Type B pancreatic cell (in vitro differentiated cells): ENCODE results near the gene CNTN4. TPM values are rescaled to one million over a fixed set of nuclear protein-coding genes. Genes with fewer than 3 reads are reported as not detected.

Experiments used
- DNase-seq: peaks from one replicate; pipeline ENCODE4 v3.0.0; 2021; ENCODE audit warnings: mixed read lengths; ENCODE audit not compliant: unreplicated experiment; ENCODE audit errors: extremely low spot score
- H3K27ac Mint-ChIP-seq: 2 replicates; pipeline ENCODE4 v1.8.0; 2021; ENCODE audit warnings: mild to moderate bottlenecking, mixed read lengths
- H3K27me3 Mint-ChIP-seq: 2 replicates; pipeline ENCODE4 v1.8.0; 2021; ENCODE audit warnings: mixed read lengths
- H3K36me3 Mint-ChIP-seq: 2 replicates; pipeline ENCODE4 v1.8.0; 2021; ENCODE audit warnings: mixed read lengths
- H3K4me1 Mint-ChIP-seq: one replicate; pipeline ENCODE4 v1.8.0; 2021; ENCODE audit warnings: mixed read lengths; ENCODE audit not compliant: unreplicated experiment
- H3K4me3 Mint-ChIP-seq: 2 replicates; pipeline ENCODE4 v1.8.0; 2021; ENCODE audit warnings: mild to moderate bottlenecking, mixed read lengths
- H3K9me3 Mint-ChIP-seq: 2 replicates; pipeline ENCODE4 v1.8.0; 2021; ENCODE audit warnings: mixed read lengths
- CTCF ChIP-seq: fragments of 200-600 bp; sonication (generic); conservative IDR thresholded peaks from 2 replicates; pipeline ENCODE4 v1.5.0; 2021; ENCODE audit warnings: antibody characterized with exemption, mild to moderate bottlenecking
- total RNA-seq: library from RNA; stranded (reverse); gene quantifications from 2 replicates; pipeline ENCODE4 v1.2.1, GENCODE V29; 2021; ENCODE audit warnings: low replicate concordance

The CNTN4 gene
- total RNA-seq, 1 donor from 2014 or later, result 29.7 TPM

DNA sequence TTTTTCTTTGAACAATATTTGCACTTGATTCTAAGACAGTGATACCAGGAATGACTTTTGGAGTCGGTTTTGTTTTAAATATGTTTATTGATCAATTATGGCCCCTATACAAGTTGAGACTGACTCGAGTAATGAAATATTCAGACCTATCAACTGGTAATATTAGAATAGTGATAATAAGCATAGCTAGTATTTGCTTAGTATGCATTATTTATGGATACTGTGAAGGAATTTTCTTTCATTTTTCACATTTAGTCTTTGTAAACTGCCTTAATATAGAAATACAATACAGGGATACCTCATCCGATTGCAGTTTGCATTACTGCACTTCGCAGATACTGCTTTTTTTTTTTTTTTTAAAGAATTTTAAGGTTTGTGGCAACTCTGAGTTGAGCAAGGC lies 107.9 kb downstream of the CNTN4 start:
- Mint-ChIP-seq H3K36me3 (no peaks in the 10 kb centered on the region), H3K27me3 (no peaks in the 10 kb centered on the region), H3K9me3 (no peaks in the 10 kb centered on the region), H3K4me3 (no peak overlapping the region), H3K27ac (no peak overlapping the region), H3K4me1 (no peaks in the 10 kb centered on the region)
- DNase-seq, result no peak
- TF ChIP-seq CTCF, result no peak

- Mint-ChIP-seq H3K27ac (no peak overlapping the region), H3K4me1 (no peaks in the 10 kb centered on the region), H3K36me3 (no peaks in the 10 kb centered on the region), H3K27me3 (no peaks in the 10 kb centered on the region), H3K9me3 (no peaks in the 10 kb centered on the region), H3K4me3 (no peak overlapping the region)
- TF ChIP-seq CTCF, result no peak
- no peak for DNase-seq
Measured at GRCh38 chr3:2211568-2211967, 112.9 kb downstream of the CNTN4 start.

DNA sequence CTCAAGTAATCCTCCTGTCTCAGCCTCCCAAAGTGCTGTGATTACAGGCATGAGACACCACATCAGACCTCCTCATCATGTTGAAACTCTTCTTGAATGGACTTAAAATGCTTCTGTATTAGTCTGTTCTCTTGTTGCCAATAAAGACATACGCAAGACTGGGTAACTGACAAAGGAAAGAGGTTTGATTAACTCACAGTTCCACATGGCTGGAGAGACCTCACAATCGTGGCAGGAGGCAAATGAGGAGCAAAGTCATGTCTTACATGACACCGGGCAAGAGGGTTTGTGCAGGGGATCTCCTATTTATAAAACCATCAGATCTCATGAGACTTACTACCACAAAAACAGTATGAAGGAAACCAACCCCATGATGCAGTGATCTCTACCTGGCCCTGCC lies 113.5 kb downstream of the CNTN4 start:
- Mint-ChIP-seq H3K27me3 (no peaks in the 10 kb centered on the region), H3K36me3 (no peaks in the 10 kb centered on the region), H3K9me3 (no peaks in the 10 kb centered on the region), H3K4me1 (no peaks in the 10 kb centered on the region), H3K27ac (no peak overlapping the region), H3K4me3 (no peak overlapping the region)
- DNase-seq, result no peak
- no peak for TF ChIP-seq CTCF

GRCh38 chr3:2218375-2218774 lies 119.7 kb downstream of the CNTN4 start:
- no peaks in the 10 kb centered on the region for H3K36me3 Mint-ChIP-seq
- no peak overlapping the region for H3K4me3 Mint-ChIP-seq
- DNase-seq, result no peak
- no peaks in the 10 kb centered on the region for H3K4me1 Mint-ChIP-seq
- TF ChIP-seq CTCF, result no peak
- H3K9me3 Mint-ChIP-seq, result no peaks in the 10 kb centered on the region
- H3K27me3 Mint-ChIP-seq, result no peaks in the 10 kb centered on the region
- H3K27ac Mint-ChIP-seq, result no peak overlapping the region

DNA sequence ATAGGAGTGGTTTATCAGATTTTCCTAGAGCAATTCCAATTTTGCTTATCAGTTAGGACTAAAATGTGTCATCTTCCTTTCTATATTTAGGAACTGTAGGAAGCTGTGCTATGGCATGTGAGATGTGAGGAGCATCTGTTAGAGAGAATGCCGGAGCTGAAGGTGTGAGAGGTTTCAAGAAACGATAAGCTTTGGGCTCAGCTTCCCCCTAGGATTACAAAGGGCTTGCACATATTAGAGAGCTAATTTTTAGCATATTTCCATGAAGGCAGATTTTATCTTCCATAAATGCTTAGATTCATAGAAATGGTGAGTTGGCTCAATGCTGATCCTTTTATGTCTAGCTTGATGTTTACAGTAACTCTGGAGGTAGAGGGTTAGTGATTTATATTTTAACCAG lies 120.2 kb downstream of the CNTN4 start:
- DNase-seq, result no peak
- Mint-ChIP-seq H3K27ac (no peak overlapping the region), H3K9me3 (no peaks in the 10 kb centered on the region), H3K4me3 (no peak overlapping the region), H3K36me3 (no peaks in the 10 kb centered on the region), H3K27me3 (no peaks in the 10 kb centered on the region), H3K4me1 (no peaks in the 10 kb centered on the region)
- TF ChIP-seq CTCF, result no peak

GRCh38 chr3:2236203-2236602 lies 137.5 kb downstream of the CNTN4 start:
- H3K9me3 Mint-ChIP-seq, result no peaks in the 10 kb centered on the region
- no peak overlapping the region for H3K27ac Mint-ChIP-seq
- no peaks in the 10 kb centered on the region for H3K36me3 Mint-ChIP-seq
- no peaks in the 10 kb centered on the region for H3K4me1 Mint-ChIP-seq
- H3K27me3 Mint-ChIP-seq, result no peaks in the 10 kb centered on the region
- no peak overlapping the region for H3K4me3 Mint-ChIP-seq
- no peak for TF ChIP-seq CTCF
- DNase-seq, result no peak
